Astrocyte of the spinal cord (primary cell): ENCODE measurements around the gene ARHGEF38.

Experiments
- DNase-seq: peaks from one replicate; pipeline ENCODE4 v3.0.0; 2011; ENCODE audit warnings: low read depth, low spot score
- H3K4me3 ChIP-seq: 2 replicates; pipeline ENCODE4 v1.5.1; 2011; ENCODE audit warnings: low read depth, mild to moderate bottlenecking, low read length, moderate library complexity
- in situ Hi-C: cut with HindIII; loops from 2 replicates; pipeline ENCODE4 v1.10.0; 2017; ENCODE audit warnings: low sequenced_read_pairs
- TF ChIP-seq, protein P1 (sequence below): IDR thresholded peaks from 2 replicates; pipeline ENCODE4 v1.5.1; 2012; ENCODE audit warnings: low read depth, mild to moderate bottlenecking, low read length, inconsistent platforms

Gene ARHGEF38

GRCh38 chr4:105568584-105568983 is 16.2 kb downstream of the ARHGEF38 start:
- TF ChIP-seq, protein P1, sequence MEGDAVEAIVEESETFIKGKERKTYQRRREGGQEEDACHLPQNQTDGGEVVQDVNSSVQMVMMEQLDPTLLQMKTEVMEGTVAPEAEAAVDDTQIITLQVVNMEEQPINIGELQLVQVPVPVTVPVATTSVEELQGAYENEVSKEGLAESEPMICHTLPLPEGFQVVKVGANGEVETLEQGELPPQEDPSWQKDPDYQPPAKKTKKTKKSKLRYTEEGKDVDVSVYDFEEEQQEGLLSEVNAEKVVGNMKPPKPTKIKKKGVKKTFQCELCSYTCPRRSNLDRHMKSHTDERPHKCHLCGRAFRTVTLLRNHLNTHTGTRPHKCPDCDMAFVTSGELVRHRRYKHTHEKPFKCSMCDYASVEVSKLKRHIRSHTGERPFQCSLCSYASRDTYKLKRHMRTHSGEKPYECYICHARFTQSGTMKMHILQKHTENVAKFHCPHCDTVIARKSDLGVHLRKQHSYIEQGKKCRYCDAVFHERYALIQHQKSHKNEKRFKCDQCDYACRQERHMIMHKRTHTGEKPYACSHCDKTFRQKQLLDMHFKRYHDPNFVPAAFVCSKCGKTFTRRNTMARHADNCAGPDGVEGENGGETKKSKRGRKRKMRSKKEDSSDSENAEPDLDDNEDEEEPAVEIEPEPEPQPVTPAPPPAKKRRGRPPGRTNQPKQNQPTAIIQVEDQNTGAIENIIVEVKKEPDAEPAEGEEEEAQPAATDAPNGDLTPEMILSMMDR: no peak

DNA sequence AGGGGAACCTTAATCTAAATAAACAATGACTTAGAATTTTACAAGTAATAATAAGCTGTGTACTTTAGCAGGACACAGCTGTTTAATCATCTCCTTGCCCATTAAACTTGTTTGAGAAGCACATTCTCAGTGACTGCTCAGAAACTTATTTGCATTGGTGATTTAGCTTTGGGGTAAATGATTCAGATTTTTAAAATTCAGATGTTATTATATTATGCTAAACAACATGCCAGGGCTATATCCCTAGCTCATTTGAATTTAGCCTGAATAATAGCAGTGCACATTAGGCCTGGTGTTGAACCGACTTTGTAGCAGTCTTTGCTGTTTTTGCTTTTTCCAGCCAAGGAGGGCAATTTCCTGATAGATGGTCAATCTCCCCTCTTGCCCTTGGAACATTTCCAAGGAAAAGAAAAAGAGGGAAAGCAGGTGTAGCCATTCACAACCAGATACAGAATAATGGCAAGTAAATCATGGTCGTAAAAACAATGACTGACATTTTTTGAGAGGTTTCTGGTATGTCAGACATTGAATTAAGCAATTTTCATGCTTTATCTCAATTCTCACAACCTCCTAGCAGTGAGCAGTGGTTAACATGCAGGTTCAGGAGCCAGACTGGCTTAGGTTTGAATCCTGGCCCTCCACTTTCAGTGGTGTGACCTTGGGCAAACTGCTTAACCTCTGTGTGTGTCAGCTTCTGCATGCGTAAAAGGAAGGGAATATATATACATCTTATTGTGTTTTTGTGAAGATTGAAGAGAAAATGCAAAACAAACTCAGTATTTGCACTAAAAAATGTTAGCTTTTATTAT is 16.8 kb downstream of the ARHGEF38 start:
- no peak overlapping the region for H3K4me3 ChIP-seq
- in situ Hi-C loops: no loop called here
- TF ChIP-seq, protein P1: no peak
- DNase-seq: no peak

More at GRCh38 chr4:105568584-105568983, 16.2 kb downstream of the ARHGEF38 start:
- in situ Hi-C loops: no loop called here
- no peak overlapping the region for H3K4me3 ChIP-seq
- no peak for DNase-seq

GRCh38 chr4:105569866-105570236 is 17.4 kb downstream of the ARHGEF38 start:
- H3K4me3 ChIP-seq: no peak overlapping the region
- DNase-seq: no peak
- TF ChIP-seq, protein P1: no peak
- in situ Hi-C loops: no loop called here

- in situ Hi-C loops: no loop called here
- no peak for DNase-seq
- H3K4me3 ChIP-seq: no peak overlapping the region
- TF ChIP-seq, protein P1: no peak
Observed at GRCh38 chr4:105572296-105572695, 19.9 kb downstream of the ARHGEF38 start.

DNA sequence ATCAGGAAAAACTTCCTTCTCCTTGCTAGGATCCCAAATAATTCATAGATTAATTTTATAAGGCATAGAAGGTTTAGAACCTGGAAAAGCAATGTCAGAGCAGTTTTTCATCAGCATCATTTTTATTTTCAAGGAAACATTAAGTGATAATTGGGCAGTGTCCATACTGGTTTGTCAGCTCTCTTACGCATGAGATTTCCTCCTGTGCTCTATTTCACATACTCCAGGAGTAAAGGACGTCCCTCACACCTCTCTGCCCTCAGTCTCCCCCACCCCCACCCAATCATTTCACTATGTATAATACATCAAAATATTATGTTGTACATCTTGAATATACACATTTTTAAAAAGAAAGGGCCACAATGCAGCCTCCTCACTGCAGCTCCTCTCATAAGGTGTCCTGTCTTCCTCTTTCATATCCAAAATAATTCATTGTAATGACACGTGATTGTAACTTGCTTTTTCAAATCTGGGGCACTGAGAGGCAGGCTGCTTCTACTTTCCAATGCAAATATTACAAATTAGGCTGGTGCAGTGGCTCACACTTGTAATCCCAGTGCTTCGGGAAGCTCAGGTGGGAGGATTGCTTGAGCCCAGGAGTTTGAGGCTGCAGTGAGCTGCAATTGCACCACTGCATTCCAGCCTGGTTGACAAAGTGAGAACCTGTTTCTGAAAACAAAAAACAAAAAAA is 34.4 kb downstream of the ARHGEF38 start:
- TF ChIP-seq, protein P1: no peak
- DNase-seq: no peak
- in situ Hi-C loops: no loop called here
- H3K4me3 ChIP-seq: no peak overlapping the region

- no peak overlapping the region for H3K4me3 ChIP-seq
- TF ChIP-seq, protein P1: no peak
- no peak for DNase-seq
- in situ Hi-C loops: no loop called here
Observed at GRCh38 chr4:105587841-105588240, 35.4 kb downstream of the ARHGEF38 start.
